Measurements from ENCODE around the gene LTF. TPM values are rescaled to one million over a fixed set of nuclear protein-coding genes. Genes with fewer than 3 reads are reported as not detected.

The LTF gene
- total and polyA plus RNA-seq, 7 donors: 0.73 to 3.8 (median 2.0) TPM

DNA sequence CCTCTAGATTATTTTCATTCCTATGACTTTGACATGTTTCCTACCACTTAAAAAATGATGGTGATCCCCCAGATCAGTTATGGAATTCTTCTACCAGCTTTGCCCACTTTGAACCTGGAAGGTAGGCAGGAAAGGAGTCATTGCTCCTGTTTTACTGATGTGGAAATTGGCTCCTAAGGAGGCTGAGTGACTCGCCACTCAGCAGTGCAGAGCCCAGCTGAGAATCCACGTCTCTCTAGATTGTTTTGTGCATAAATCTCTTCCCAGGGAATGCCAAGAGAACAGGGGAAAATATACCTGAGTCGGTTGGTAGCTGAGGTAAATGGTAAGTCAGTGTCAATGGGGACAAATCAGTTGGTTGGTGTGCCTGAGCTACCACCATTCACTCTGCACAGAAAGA, 4.7 kb downstream of the LTF start:
- intact Hi-C loops (cut with DNase I): no loop called here
- peaks cover 0 to 5% (median 0%) of the 10 kb centered on the region in 3 donors for H3K27me3 ChIP-seq (ENCODE audit: insufficient read depth in 3 of 3, low read length in 2 of 3)
- no peaks in the 10 kb centered on the region for H3K36me3 ChIP-seq (ENCODE audit: insufficient read depth in 1 of 2, low read depth in 1 of 2)
- ATAC-seq (no peak), DNase-seq (no peak)
- H3K4me3 ChIP-seq: no peak overlapping the region
- no peak overlapping the region for H3K27ac ChIP-seq
- no peak for TF ChIP-seq CTCF (IDR thresholded peaks at IDR 0.05)
- H3K9me3 ChIP-seq: no peaks in the 10 kb centered on the region
- WGBS, 3 donors: 74 to 83% (median 78%) methylated on average over 3 of the region's 3 CpGs
- no peaks in the 10 kb centered on the region for H3K4me1 ChIP-seq

GRCh38 chr3:46456118-46456517, 8.6 kb downstream of the LTF start:
- Histone ChIP-seq H3K27ac (no peak overlapping the region), H3K4me1 (no peaks in the 10 kb centered on the region), H3K27me3 (ENCODE audit: insufficient read depth in 3 of 3, low read length in 2 of 3) (peaks cover 0 to 5% (median 0%) of the 10 kb centered on the region in 3 donors), H3K9me3 (no peaks in the 10 kb centered on the region), H3K36me3 (ENCODE audit: insufficient read depth in 1 of 2, low read depth in 1 of 2) (no peaks in the 10 kb centered on the region), H3K4me3 (no peak overlapping the region)
- 87 to 92% (median 89%) methylated on average over 14 of the region's 14 CpGs for WGBS, 3 donors
- TF ChIP-seq CTCF (IDR thresholded peaks at IDR 0.05): no peak
- ATAC-seq (no peak), DNase-seq (no peak)
- intact Hi-C loops (cut with DNase I): no loop called here

DNA sequence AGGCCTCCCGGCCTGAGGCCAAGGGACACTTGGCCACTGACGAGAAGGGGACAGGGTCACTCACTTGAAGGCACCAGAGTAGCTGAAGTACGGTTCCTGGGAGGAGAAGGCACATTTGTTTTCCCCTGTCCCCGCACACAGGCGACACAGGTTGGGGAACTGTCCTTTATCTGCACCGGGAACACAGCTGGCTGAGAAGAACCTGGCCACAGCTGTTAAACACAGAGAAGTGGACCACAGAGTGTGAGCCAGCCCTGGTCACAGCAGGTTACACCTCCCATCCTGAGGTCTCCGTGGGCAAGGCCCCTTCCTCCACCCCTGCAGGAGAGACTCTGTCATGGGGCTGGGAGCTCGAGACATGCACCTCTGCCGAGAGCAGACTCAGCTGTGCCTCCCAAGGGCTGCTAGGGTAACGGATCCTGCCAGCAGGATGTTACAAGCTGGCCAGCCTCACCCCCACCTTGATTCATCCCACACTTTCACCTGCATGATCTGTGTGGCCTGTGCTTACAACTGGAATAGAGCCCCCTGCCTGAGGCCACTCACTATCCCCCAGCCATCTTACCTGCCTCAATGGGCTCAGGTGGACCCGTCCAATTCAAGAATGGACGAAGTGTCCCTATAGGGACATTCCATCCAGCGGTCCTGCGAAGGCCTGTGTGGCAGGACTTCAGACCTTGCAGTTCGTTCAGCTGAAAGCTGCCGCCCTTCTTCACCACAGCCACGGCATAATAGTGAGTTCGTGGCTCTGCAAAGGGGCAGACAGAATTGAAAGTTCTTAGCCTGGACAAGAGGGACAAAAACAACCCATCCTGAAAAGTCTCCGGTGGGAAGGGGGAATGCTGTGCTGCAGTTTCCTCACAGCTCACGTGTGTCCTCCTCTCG, 9.2 kb downstream of the LTF start:
- TF ChIP-seq CTCF (IDR thresholded peaks at IDR 0.05): no peak
- DNase-seq (no peak), ATAC-seq (no peak)
- H3K4me3 ChIP-seq: no peak overlapping the region
- H3K27ac ChIP-seq: no peak overlapping the region
- peaks cover 0 to 5% (median 0%) of the 10 kb centered on the region in 3 donors for H3K27me3 ChIP-seq (ENCODE audit: insufficient read depth in 3 of 3, low read length in 2 of 3)
- intact Hi-C loops (cut with DNase I): no loop called here
- no peaks in the 10 kb centered on the region for H3K9me3 ChIP-seq
- no peaks in the 10 kb centered on the region for H3K4me1 ChIP-seq
- 85 to 88% (median 87%) methylated on average over 21 of the region's 21 CpGs for WGBS, 3 donors
- no peaks in the 10 kb centered on the region for H3K36me3 ChIP-seq (ENCODE audit: insufficient read depth in 1 of 2, low read depth in 1 of 2)

- H3K4me1 ChIP-seq: no peaks in the 10 kb centered on the region
- H3K9me3 ChIP-seq: no peaks in the 10 kb centered on the region
- DNase-seq (no peak), ATAC-seq (no peak)
- no peaks in the 10 kb centered on the region for H3K36me3 ChIP-seq (ENCODE audit: insufficient read depth in 1 of 2, low read depth in 1 of 2)
- no peaks in the 10 kb centered on the region for H3K27me3 ChIP-seq (ENCODE audit: insufficient read depth in 3 of 3, low read length in 2 of 3)
- H3K4me3 ChIP-seq: no peak overlapping the region
- no peak overlapping the region for H3K27ac ChIP-seq
- WGBS, 3 donors: 85 to 87% (median 85%) methylated on average over 7 of the region's 7 CpGs
- intact Hi-C loops (cut with DNase I): no loop called here
- no peak for TF ChIP-seq CTCF (IDR thresholded peaks at IDR 0.05)
Observed at GRCh38 chr3:46454606-46455005, 10.1 kb downstream of the LTF start.
